Fibroblast of villous mesenchyme (primary cell): ENCODE measurements around the gene PGLYRP4. TPM values are rescaled to one million over a fixed set of nuclear protein-coding genes. Genes with fewer than 3 reads are reported as not detected.

Experiments
- DNase-seq: peaks from one replicate; pipeline ENCODE4 v3.0.0-alpha.2; 2010; ENCODE audit warnings: low read depth
- H3K4me3 ChIP-seq: 2 replicates; pipeline ENCODE4 v1.5.1; 2011; ENCODE audit warnings: low read depth, mild to moderate bottlenecking, low read length
- CTCF ChIP-seq: IDR thresholded peaks from 2 replicates; pipeline ENCODE4 v1.5.1; 2012; ENCODE audit warnings: low read depth, mild to moderate bottlenecking, low read length; ENCODE audit not compliant: insufficient read depth
- total RNA-seq: library from RNA; depleted of rRNA; stranded (reverse); fragments of >200 nt; gene quantifications from 2 replicates; pipeline ENCODE4 v1.2.3, GENCODE V29; 2012

Gene PGLYRP4
- total RNA-seq, 1 donor = not detected

GRCh38 chr1:153366261-153366660 lies 17.6 kb upstream of the PGLYRP4 start:
- no peak overlapping the region for H3K4me3 ChIP-seq
- no peak for DNase-seq
- TF ChIP-seq CTCF = no peak

DNA sequence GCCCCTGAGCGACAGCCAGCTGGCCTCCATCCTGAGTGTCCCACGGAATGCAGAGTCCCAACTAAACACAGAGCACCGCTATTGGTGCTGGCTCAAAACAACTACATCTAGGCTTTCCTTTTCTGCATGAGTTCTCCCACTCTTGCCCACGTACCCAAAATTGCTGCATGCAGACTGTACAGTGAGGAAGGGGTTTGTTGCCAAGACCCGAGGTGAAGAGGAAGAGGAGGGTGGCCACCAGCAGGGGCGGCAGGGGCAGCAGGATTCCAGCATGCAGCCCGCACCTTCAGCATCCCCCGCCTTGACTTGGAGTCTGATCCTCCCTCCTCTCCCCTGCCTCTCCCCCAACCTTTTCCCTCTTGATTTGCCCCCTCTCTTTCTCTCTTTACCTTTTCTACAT lies 17.1 kb upstream of the PGLYRP4 start:
- H3K4me3 ChIP-seq = no peak overlapping the region
- DNase-seq = no peak
- no peak for TF ChIP-seq CTCF

- no peak for DNase-seq
- TF ChIP-seq CTCF = no peak
- no peak overlapping the region for H3K4me3 ChIP-seq
Measured at GRCh38 chr1:153364766-153365666, 16.4 kb upstream of the PGLYRP4 start.

- TF ChIP-seq CTCF = no peak
- no peak for DNase-seq
Measured at GRCh38 chr1:153364156-153364555, 15.5 kb upstream of the PGLYRP4 start.

DNA sequence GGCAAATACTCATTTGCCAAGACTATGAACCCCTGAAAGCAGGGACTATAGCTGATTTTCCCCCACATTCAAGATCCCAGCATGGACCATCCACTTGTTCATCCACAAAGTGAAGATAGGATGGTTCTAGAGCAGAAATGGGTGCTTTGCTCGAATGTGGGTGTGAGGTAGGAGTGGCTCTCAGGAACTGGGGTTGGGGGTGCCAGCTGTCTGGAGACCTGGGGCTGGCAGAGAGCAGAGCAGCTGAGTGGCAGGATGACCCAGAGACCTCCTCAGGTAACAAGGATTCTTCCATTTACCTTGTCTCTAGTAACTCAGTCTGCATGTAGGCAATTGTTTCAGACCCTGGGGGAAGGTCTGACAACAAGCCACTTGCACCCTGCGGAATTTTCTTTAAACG lies 15.0 kb upstream of the PGLYRP4 start:
- TF ChIP-seq CTCF = no peak
- H3K4me3 ChIP-seq = no peak overlapping the region
- DNase-seq = no peak

More at GRCh38 chr1:153364156-153364555, 15.5 kb upstream of the PGLYRP4 start:
- H3K4me3 ChIP-seq = no peak overlapping the region

- TF ChIP-seq CTCF = no peak
- no peak for DNase-seq
- no peak overlapping the region for H3K4me3 ChIP-seq
Measured at GRCh38 chr1:153362187-153362775, 13.6 kb upstream of the PGLYRP4 start.
